CD1c-positive myeloid dendritic cell (primary cell): ENCODE measurements around the gene ANKMY1.
A peak's percentile ranks its signal among the peaks of the same experiment; 100 is the strongest.

Experiments used
- DNase-seq: peaks from one replicate; pipeline ENCODE4 v3.0.0-alpha.2; 2016; ENCODE audit errors: extremely low spot score

Gene ANKMY1

GRCh38 chr2:240581811-240582210 lies 24.0 kb upstream of the ANKMY1 start:
- DNase-seq: no peak

GRCh38 chr2:240579771-240580614 lies 22.2 kb upstream of the ANKMY1 start:
- peak; percentile 89 for DNase-seq

GRCh38 chr2:240579071-240579762 lies 21.4 kb upstream of the ANKMY1 start:
- no peak for DNase-seq

DNA sequence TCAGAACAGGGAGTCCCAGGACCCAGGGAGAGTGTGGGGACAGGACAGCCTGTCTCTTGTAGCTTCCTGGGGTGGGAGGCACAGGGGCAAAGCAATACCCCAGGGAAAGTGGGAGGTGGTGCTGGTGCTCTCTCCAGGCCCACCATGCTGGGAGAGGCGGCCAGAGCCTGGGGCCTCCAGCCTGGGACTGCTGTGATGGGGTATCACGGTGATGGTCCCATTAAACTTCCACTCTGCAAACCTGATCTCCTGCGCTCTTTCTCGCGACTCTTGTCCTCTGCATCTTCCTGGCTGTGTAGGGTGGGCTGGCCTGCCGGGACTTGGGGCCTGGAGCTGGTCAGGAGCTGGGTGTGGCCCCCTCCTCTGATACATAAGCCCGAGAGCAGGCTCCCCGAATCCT lies 20.7 kb upstream of the ANKMY1 start:
- no peak for DNase-seq

DNA sequence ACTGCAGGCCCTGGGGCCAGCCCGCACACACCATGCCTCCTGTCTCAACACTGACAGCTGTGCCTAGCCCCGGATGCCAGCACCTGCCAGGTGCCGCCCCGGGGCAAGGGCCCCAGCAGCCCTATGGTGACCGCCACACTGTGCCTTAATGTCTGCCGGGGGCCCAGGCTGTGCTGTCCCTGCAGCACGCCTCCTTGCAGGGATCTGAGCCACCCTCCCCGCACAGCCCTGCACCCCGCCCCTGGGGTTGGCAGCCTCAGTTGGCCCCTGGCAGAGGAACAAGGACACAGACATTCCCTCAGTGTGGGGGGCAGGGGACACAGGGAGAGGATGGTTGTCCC lies 20.3 kb upstream of the ANKMY1 start:
- DNase-seq: no peak

- DNase-seq: no peak
These were observed 19.7 kb upstream of the ANKMY1 start for GRCh38 chr2:240577281-240578109.

- DNase-seq: no peak
These were observed 18.8 kb upstream of the ANKMY1 start for GRCh38 chr2:240576436-240577205.

DNA sequence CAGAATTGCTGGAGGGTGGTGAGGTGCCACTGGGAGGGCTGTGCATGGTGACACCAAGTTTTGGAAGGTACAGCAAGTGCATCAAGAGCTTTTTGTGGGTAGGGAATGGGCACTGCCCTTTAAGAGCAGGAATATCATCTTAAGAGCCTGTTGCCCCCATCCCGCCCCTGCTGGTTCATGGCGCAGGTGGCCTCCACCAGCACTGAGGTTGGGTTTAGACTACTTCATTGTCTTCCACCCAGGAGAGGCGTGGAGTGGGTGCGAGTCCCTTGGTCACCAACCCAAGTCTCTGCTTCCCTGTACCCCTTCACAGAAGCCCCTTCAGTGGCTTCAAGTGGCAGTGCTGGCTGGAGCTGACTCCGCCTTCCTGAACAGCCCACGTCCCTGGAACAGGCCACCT lies 18.2 kb upstream of the ANKMY1 start:
- DNase-seq: no peak

- no peak for DNase-seq
These were observed 17.5 kb upstream of the ANKMY1 start for GRCh38 chr2:240575101-240575965.

DNA sequence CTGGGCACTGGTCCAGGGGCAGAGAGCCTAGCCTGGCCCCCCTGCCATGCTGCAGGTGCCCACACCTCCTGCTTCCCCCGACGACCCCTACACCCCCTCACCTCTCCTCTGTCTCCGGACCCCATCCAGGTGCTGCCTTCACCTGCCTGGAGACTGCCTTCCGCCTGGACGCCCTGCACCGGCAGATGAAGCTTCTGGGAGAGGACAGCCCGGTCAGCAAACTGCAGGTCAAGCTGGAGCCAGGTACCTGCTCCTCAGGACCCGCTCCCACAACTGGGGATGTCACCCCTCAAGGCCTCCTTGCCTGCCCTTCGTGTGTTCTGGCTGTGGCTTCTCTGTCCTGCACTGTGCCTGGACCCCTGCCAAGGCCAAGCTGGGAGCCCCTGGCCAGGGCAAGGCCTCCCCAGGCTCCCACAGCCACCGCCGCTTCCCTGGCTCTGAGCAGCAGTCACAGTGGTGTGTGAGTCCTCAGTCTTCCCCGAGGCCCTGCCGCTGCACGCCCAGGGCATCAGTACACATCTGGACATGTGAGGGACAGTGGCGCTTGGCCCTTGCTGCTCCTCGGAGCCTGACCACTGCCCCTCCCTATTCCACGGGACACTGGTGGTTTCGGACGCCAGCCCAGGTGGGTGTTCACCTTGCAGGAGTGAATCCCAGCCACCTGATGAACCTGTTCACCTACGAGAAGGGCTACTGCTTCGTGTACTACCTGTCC lies 16.8 kb upstream of the ANKMY1 start:
- no peak for DNase-seq

- no peak for DNase-seq
These were observed 16.0 kb upstream of the ANKMY1 start for GRCh38 chr2:240573516-240574385.

GRCh38 chr2:240573071-240573515 lies 15.3 kb upstream of the ANKMY1 start:
- no peak for DNase-seq

DNA sequence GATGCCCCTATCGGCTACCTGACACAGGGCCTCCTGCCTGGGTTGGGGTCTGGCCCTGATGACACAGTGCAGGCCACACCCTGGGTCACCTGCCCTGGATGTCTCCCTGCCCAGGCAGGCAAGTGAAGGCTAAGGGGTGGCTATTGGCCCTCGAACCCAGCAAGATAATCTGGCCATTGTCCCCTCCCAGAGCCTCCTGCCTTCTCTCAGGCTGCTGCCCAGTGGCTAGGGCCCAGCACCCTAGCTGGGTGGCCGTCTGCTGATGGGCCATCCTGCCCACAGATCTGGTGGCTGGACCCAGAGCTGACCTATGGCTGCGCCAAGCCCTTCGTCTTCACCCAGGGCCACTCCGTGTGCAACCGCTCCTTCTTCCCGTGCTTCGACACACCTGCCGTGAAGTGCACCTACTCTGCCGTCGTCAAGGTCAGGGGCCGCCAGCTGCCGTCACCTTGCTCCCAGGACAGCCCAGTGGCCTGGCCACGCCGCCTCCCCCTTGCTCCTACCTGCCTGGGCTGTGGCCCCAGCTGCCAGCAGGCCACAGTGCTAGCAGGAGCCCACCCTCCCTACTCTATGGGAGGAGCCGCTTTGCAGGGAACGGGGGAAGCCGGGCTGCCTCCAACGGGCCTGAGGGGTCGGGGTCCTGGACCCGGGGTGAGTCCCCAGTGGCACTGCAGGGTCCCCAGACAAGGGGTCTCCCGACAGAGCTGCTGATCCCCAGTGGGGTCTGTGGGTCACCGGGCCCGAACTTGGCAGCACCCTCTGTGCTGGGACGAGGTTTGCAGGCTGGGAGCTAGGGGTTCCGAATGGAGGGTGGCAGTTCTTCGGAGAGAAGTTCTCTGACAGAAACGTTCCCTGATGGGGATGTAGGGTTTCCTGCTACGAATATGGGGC lies 14.6 kb upstream of the ANKMY1 start:
- DNase-seq: no peak

DNA sequence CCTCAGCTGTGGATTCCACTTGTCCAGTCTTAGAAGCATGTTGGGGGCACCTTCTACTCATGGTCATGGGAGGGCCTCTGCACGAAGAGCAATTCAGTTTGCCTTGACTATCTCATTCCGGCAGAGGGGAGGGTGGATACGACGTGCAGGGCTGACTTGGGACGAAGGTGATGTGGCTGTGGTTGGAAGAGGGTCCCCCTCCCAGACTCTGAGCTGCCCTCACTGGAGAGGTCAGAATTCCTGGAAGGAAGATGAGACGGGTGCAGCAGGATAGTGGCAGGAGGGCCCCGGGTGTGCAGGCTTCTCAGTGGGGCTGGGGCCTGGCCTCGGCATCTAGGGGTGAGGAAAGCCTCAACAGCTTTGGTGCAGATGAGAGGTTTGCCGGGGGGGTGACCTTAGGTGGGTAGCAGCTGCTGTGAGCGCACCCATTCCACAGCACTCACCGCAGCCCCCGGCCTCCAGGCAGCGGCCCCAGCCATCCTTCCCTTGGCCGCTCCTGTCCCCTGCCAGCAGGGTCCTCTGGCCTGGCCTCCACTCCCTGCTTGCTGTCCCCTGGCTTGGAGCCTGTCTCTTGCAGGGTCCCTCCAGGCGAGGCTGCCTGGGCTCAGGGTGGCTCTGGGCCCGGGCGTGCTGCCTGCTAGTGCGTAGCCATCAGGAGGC lies 13.7 kb upstream of the ANKMY1 start:
- DNase-seq: no peak

DNA sequence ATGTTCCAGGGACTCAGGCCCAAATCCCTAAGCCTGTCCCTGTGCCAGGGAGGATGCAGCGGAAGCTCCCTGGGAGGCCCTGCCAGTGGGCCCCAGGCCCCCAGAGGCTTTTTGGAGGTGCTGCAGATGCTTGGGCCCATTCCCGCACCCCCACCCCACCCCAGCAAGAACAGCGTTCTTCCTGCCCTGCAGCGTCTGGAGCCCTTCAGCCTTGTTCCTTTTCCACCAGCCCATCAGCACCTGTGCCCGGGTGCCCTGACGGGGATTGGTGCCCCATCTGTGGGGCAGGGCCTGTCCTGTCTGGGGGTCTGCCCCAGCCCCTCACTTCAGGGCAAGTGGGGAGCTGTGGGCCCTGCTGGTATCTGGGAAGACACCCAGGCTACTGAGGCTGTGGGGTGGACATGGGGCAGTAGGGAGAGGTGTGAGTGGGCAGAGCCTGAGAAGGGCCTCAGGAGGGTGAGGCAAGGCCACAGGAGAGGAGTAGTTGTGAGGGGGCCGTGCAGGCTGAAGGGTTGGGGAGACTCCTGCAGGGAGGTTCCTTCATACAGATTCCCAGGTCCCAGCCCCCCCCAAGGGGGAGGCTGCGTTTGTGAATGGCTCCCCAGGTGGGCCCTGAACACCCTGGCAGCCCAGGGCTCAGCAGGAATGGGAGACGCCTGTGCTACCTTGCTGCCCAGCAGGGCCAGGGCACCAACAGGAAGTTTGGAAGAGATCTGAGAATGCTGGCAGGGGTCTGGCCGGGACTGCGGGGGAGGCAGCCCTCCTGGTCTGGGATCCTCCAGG lies 12.9 kb upstream of the ANKMY1 start:
- no peak for DNase-seq

DNA sequence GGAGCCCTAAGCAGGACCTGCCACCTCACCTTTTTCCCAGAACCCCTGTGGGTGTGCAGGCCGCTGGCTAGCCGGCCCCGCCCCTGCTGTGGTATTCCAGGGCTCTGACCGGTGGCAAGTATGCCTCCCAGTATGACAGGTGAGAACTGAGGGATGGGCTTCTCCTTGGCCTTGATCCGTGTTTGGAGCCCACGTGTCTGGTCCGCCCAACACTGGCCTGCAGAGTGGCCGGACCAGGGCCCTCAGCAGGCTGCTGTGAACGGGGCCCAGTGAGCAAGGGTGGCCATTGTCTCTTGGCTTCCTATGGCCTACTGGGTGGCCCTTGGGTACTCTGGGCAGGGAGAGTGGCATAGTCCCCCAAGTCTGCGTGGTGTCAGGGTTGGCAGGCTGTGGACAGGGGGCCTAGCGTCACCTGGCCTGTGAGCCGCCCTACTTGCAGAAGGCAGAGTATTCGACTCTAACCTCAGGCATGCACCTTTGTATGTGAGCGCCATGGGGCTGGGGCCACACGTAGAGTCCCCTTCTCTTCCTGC lies 12.3 kb upstream of the ANKMY1 start:
- no peak for DNase-seq
